Body of pancreas (tissue), 4 donors: ENCODE results near the gene CD160. TPM values are rescaled to one million over a fixed set of nuclear protein-coding genes. Genes with fewer than 3 reads are reported as not detected.

ENCODE experiments used
- ATAC-seq: fragments of 150-250 bp; one replicate; pipeline ENCODE4 v1.9.1; 2016
- DNase-seq, 4 donors: peaks; one replicate each; pipeline ENCODE4 v3.0.0-alpha.2; 2019
- H3K27ac ChIP-seq, 4 donors: fragments of 200-600 bp; sonication (generic); 1 replicate in 3 of 4; 2 replicates in 1 of 4; pipeline versions ENCODE4 v1.5.1 to v1.6.1; 2016 to 2019; ENCODE audit warnings: mild to moderate bottlenecking in 1 of 4, mixed read lengths in 1 of 4, moderate library complexity in 1 of 4
- H3K27me3 ChIP-seq, 2 donors: fragments of 200-600 bp; sonication (generic); one replicate each; pipeline ENCODE4 v1.6.0; 2016; ENCODE audit warnings: mild to moderate bottlenecking in 1 of 2
- H3K36me3 ChIP-seq, 2 donors: fragments of 200-600 bp; sonication (generic); replicated peaks in 1 of 2; 2 replicates each; pipeline ENCODE4 v1.5.1; 2016; ENCODE audit warnings: low read depth in 2 of 2; ENCODE audit not compliant: insufficient read depth in 1 of 2
- H3K4me1 ChIP-seq: fragments of 200-600 bp; sonication (generic); one replicate; pipeline ENCODE4 v1.6.0; 2016
- H3K4me3 ChIP-seq, 2 donors: fragments of 200-600 bp; sonication (generic); 1 replicate in 1 of 2; 2 replicates in 1 of 2; pipeline ENCODE4 v1.5.1; 2016 to 2019
- H3K9me3 ChIP-seq, 3 donors: fragments of 200-600 bp; sonication (generic); 1 replicate in 2 of 3; 2 replicates in 1 of 3; pipeline ENCODE4 v1.5.1; 2016
- CTCF ChIP-seq, 7 experiments: fragments of 450-650 bp in 4 of 7; fragments of 200-600 bp in 3 of 7; sonication (generic) in 3 of 7; IDR thresholded peaks; one replicate each; pipeline ENCODE4 v1.5.1; 2016 to 2019; ENCODE audit warnings: antibody characterized with exemption in 7 of 7
- POLR2A ChIP-seq, 3 donors: fragments of 450-650 bp; IDR thresholded peaks; one replicate each; pipeline ENCODE4 v1.6.1; 2016; ENCODE audit warnings: antibody characterized with exemption in 3 of 3, mild to moderate bottlenecking in 2 of 3
- WGBS, 2 donors: methylation state at CpG; one replicate each; pipeline ENCODE4 v1.1.5; 2017; 5-methylcytosine and 5-hydroxymethylcytosine counted together
- intact Hi-C: fragments of 100-400 bp; cut with DNase I; formaldehyde crosslinking; loops from one replicate; pipeline ENCODE4 v1.15.1; 2023
- total RNA-seq, 2 donors: library from RNA; depleted of rRNA; stranded (reverse); fragments of >200 nt; gene quantifications; one replicate each; pipeline ENCODE4 v1.1.0, GENCODE V29; 2016

The CD160 gene
- total RNA-seq, 2 donors from 2014 or later, result not detected

DNA sequence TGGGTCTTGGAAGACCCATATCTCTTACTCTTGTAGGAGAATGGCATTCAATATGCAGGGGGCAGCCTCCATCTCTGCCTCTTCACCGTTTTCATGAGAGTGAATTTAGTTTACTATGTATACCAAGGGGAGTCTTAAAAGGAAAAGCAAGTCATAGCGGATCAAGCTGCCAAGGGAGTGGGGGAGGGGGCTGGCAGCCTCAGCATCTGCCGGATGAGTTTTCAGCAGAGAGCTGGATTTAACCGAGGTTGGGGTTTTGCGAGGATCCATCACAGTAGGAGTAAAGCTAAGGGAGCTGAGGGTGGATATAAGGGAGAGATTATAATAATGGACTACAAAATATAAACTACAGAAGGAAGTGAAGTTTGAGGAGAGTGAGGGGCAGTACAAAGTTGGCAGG, 9.9 kb downstream of the CD160 start:
- intact Hi-C loops, result no loop called here
- ATAC-seq (no peak), DNase-seq (no peak)
- Histone ChIP-seq H3K27me3 (no peaks in the 10 kb centered on the region), H3K4me1 (no peaks in the 10 kb centered on the region), H3K4me3 (no peak overlapping the region), H3K36me3 (no peaks in the 10 kb centered on the region), H3K9me3 (no peaks in the 10 kb centered on the region), H3K27ac (no peak overlapping the region)
- 65 to 70% methylated on average over 5 of the region's 5 CpGs for WGBS, 2 donors
- TF ChIP-seq POLR2A (IDR thresholded peaks at IDR 0.05) (no peak), CTCF (IDR thresholded peaks at IDR 0.05) (no peak)

GRCh38 chr1:145729666-145730436, 10.6 kb downstream of the CD160 start:
- no peak for TF ChIP-seq CTCF (IDR thresholded peaks at IDR 0.05)
- TF ChIP-seq POLR2A (IDR thresholded peaks at IDR 0.05), result no peak
- ATAC-seq (no peak), DNase-seq (no peak)
- no peak overlapping the region for H3K4me3 ChIP-seq
- intact Hi-C loops, result no loop called here
- no peaks in the 10 kb centered on the region for H3K27me3 ChIP-seq
- H3K27ac ChIP-seq, result no peak overlapping the region
- H3K36me3 ChIP-seq, result no peaks in the 10 kb centered on the region
- H3K4me1 ChIP-seq, result no peaks in the 10 kb centered on the region
- WGBS, 2 donors, result 80% methylated on average over 5 of the region's 5 CpGs
- H3K9me3 ChIP-seq, result no peaks in the 10 kb centered on the region

- Histone ChIP-seq H3K36me3 (no peaks in the 10 kb centered on the region), H3K27me3 (no peaks in the 10 kb centered on the region), H3K4me3 (no peak overlapping the region), H3K4me1 (no peaks in the 10 kb centered on the region), H3K27ac (no peak overlapping the region), H3K9me3 (no peaks in the 10 kb centered on the region)
- no peak for TF ChIP-seq POLR2A (IDR thresholded peaks at IDR 0.05)
- no peak for TF ChIP-seq CTCF (IDR thresholded peaks at IDR 0.05)
- DNase-seq (no peak), ATAC-seq (no peak)
- intact Hi-C loops, result no loop called here
- WGBS, 2 donors, result 65 to 71% methylated on average over 4 of the region's 4 CpGs
These were observed 11.2 kb downstream of the CD160 start for GRCh38 chr1:145730467-145730866.

- no peak overlapping the region for H3K4me3 ChIP-seq
- TF ChIP-seq POLR2A (IDR thresholded peaks at IDR 0.05), result no peak
- no peaks in the 10 kb centered on the region for H3K36me3 ChIP-seq
- no peaks in the 10 kb centered on the region for H3K27me3 ChIP-seq
- H3K9me3 ChIP-seq, result no peaks in the 10 kb centered on the region
- H3K27ac ChIP-seq, result no peak overlapping the region
- WGBS, 2 donors, result 83 to 100% methylated on average over 3 of the region's 3 CpGs
- intact Hi-C loops, result no loop called here
- DNase-seq (no peak), ATAC-seq (no peak)
- H3K4me1 ChIP-seq, result no peaks in the 10 kb centered on the region
These were observed 11.6 kb downstream of the CD160 start for GRCh38 chr1:145730900-145731299.

DNA sequence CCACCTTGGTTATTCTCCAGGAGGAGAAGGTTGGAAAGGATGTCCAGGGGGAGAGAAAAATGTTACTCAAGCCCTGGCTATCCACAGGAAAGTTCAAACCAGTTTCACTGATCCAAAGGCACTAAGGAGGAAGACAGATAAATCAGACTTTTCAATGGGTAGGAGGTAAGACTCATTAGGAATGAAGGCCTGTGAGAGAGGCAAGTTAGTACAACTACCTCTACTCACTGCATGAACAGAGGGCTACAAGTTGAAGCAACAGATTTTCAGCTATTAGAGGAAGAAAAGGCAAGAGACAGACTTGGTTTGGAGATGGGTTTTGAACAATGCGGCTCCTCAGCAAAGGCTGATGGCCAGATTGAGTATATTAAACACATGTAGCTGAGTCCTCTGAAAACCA, 16.9 kb downstream of the CD160 start:
- no peaks in the 10 kb centered on the region for H3K9me3 ChIP-seq
- TF ChIP-seq POLR2A (IDR thresholded peaks at IDR 0.05), result no peak
- no peak for TF ChIP-seq CTCF (IDR thresholded peaks at IDR 0.05)
- H3K4me1 ChIP-seq, result peaks cover 8% of the 10 kb centered on the region
- H3K27me3 ChIP-seq, result no peaks in the 10 kb centered on the region
- no peak overlapping the region for H3K4me3 ChIP-seq
- intact Hi-C loops, result no loop called here
- no peak for DNase-seq
- 95 to 96% methylated on average over 1 of the region's 1 CpG for WGBS, 2 donors
- no peaks in the 10 kb centered on the region for H3K36me3 ChIP-seq
- no peak overlapping the region for H3K27ac ChIP-seq
- ATAC-seq, result no peak
